Right renal pelvis (tissue), 4 donors: Measurements from ENCODE around the gene KLHL33. TPM values are rescaled to one million over a fixed set of nuclear protein-coding genes. Genes with fewer than 3 reads are reported as not detected.

Source experiments
- DNase-seq, 4 donors: peaks; one replicate each; pipeline ENCODE4 v3.0.0-alpha.2; 2013; ENCODE audit warnings: low read depth in 4 of 4, low spot score in 3 of 4, missing footprints in 1 of 4
- polyA plus RNA-seq, 4 donors: library from polyadenylated mRNA; unstranded; fragments of 120-200 nt; gene quantifications; one replicate each; pipeline ENCODE4 v1.2.1, GENCODE V29; 2013; ENCODE audit not compliant: insufficient read length in 4 of 4

KLHL33 gene
- polyA plus RNA-seq, 4 donors, result 0.30 to 0.54 (median 0.49) TPM

GRCh38 chr14:20417250-20418186 lies 18.4 kb downstream of the KLHL33 start:
- DNase-seq, result no peak

DNA sequence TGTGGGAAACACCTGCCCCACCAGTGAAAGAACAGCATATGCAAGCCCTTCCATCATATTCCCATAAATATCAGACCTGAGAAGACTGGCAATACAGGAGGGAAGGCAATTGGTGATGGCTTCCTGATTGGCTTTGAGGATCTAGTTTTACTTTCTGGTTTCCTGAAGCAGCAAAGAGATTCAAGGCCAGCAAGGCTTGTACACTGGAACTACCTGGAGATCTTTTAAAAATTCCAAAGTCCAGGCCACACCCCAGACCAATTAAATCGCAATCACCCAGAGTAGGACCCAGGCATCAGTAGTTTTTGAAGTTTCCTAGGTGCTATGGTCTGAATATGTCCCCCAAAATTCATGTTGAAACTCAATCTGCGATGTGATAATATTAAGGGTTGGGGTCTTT lies 19.7 kb downstream of the KLHL33 start:
- no peak for DNase-seq

GRCh38 chr14:20415782-20416206 lies 20.2 kb downstream of the KLHL33 start:
- no peak for DNase-seq

DNA sequence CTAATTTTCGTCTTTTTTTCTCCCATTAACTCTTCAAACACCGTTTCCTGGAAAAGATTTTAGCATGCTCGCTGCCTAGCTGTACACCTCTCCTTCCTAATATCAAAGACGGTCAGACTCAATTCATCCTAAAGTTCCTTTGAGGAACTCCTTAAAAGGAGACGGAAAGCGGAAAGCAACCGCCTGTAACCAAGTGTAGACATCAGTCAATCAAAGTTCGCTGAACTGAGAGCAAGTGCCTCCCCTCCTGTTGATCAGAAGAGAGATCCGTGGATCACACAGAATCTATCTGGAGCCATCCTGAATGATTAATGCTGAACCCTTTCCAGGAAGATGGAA lies 22.3 kb downstream of the KLHL33 start:
- no peak for DNase-seq

- DNase-seq, result peak; percentile 51 to 74 (median 66)
Observed at GRCh38 chr14:20412876-20413743, 22.9 kb downstream of the KLHL33 start, which contains the start of gene TEP1. TSS of gene TEP1 (minus strand) at chr14:20413501. CDS start at chr14:20408439, 5,062 bp downstream.

DNA sequence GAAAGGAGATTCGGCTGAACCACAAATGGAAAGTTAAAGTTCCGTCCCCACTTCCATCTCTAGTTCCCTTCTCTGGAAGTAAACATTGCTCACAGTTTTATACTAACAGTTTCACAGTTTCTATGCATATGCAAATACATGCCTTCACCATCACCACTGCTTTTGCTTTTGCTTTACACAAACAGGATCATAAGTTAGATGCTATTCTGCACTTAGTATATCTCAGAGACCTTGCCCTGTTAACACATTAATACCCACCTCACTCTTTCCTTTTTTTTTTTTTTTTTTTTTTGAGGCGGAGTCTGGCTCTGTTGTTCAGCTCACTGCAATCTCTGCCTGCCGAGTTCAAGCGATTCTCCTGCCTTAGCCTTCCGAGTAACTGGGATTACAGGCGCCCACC lies 23.6 kb downstream of the KLHL33 start:
- no peak for DNase-seq

- no peak for DNase-seq
Observed at GRCh38 chr14:20409226-20409625, 26.7 kb downstream of the KLHL33 start.

DNA sequence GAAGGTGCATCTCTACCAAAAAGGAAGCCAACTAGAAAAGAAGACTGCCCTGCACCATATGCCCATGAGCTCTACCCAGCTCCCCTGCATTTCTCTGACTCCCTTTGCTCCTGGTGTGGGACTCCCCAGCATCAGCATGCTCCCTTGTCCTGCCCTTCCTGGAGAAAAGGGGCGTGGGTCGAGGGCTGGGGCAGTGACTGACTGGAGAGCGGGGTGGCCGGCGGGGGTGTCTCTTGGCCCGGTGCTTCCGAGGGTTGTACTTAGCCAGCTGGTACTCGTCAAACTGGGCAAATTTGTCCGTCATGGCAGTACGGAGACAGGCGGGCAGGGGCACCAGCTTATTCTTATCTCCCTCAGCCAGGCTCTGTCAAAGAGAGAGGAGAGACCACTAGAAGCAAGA lies 32.4 kb downstream of the KLHL33 start:
- no peak for DNase-seq

DNA sequence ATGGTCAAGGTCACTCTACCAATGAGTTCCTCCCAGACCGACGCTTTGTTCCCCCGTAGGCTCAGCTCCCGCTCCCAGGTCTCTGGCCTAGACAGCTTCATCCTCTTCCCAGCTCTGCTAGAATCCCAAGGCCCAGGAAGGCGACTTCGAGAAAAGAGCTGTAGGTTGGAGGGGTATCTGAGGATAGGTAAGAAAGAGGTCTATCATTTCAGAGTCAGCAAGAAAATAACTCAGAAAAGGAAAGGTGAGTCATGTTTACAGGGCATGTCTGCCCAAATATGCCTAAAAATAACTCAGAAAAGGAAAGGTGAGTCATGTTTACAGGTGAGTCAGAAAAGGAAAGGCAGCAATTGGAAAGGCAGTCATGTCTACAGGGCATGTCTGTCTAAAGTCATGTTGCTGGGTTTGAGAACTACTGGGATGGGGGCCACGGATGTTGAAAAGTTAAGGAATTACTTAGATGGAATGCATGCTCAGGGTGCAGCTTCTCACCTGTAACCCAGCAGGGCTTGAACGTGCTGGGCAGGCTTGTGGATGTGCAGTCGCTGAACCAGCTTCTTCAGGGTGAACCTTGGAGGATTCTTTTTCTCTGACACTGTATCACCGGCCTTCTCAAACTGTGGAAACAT lies 34.9 kb downstream of the KLHL33 start:
- no peak for DNase-seq

DNA sequence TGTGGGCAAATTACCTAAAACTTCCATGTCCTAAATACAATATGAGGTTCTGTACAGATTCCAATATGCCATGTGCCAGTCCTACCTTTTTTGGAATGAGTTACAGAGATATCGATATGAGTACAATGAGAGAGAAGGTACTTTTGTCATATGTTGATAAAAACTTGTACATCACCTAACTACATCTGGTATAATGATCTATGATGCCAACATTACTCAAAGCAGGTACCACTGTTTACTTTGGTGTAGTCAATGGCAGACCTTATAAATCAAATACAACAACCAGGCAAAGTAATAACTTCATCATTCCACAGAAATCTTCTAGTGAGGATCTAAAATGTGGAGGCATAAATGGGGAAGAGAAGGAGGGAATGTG lies 35.4 kb downstream of the KLHL33 start:
- DNase-seq, result no peak

GRCh38 chr14:20397511-20397910 lies 38.5 kb downstream of the KLHL33 start:
- no peak for DNase-seq

- no peak for DNase-seq
Observed at GRCh38 chr14:20391505-20391904, 44.5 kb downstream of the KLHL33 start.

DNA sequence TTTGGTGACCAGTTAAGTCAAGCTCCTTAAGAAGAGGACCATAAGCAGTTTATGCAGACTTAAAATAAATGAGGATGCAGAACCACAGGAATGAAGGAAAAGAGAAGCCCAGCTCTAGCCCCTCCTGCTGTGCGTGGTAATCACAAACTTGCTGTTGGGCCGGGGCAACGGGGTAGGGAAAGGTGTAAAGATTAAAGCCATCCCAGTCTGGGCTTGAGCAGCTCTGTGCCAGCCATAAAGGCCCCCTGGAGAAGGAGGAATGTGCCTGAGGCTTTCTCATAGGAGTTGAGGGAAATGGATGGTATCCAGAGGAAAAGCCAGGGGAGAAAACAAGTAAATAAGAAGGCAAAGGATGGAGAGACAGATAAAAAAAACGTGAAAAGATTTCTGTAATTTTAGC lies 47.8 kb downstream of the KLHL33 start:
- DNase-seq, result no peak

- no peak for DNase-seq
Observed at GRCh38 chr14:20387576-20387975, 48.4 kb downstream of the KLHL33 start.

- DNase-seq, result no peak
Observed at GRCh38 chr14:20386276-20386855, 49.6 kb downstream of the KLHL33 start.

DNA sequence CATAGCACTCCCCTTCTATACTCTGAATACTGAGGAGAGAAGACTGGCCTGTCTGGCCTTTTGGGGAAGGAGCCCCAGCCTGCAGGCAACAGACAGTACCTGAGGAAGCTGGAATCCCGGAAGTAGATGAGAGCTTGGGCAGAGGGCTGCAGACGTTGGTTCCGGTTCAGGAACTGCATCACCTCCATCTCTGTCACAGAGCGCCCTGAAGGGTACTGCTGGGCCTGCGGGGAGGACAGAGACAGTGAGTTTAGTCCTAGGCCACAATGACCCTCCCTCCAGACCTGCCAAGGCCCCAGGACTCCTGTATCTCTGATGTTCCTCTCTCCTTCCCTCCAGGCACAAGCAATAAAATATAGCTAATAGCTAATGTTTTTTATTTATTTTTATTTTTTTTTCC lies 51.1 kb downstream of the KLHL33 start:
- DNase-seq, result no peak

GRCh38 chr14:20384321-20384720 lies 51.6 kb downstream of the KLHL33 start:
- DNase-seq, result no peak

DNA sequence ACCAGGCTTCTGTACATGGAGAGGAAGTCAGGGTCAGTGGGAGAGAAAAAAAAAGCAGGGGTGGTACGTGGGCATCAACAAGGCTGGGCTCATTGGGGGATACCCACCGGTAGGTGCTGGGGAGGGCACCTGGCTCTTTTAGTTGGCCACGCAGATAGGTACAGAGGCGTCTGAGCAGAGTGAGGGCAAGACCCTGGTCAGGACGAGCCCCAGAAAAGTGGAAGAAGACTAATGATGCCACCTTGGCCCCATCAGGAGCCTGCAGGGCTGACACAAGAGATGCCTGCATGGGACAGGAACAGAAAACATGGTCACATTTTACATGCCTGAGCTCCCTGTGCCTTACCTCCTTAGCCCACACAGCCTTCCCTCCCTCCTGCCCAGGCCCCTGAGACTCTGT lies 52.3 kb downstream of the KLHL33 start:
- no peak for DNase-seq

- no peak for DNase-seq
Observed at GRCh38 chr14:20383032-20383431, 52.9 kb downstream of the KLHL33 start.

DNA sequence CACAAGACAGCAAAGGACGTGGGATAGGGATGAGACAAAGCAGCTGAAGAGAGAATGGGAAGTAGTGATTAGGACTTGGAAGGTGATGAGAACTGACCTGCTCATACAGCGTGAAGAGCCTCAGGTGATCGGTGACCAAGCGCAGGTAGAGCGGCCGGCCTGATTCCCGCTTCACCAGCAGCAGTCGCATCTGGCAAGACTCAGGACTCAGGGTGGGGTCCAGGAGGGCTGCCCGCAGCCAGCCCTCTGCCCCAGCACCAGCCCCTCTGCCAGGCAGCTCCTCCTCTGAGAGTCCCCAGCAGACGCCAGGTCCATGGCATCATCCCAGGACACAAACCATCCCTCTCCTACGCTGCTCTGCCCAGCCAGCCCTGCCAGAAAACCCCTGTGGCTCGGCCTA lies 53.4 kb downstream of the KLHL33 start:
- DNase-seq, result no peak

DNA sequence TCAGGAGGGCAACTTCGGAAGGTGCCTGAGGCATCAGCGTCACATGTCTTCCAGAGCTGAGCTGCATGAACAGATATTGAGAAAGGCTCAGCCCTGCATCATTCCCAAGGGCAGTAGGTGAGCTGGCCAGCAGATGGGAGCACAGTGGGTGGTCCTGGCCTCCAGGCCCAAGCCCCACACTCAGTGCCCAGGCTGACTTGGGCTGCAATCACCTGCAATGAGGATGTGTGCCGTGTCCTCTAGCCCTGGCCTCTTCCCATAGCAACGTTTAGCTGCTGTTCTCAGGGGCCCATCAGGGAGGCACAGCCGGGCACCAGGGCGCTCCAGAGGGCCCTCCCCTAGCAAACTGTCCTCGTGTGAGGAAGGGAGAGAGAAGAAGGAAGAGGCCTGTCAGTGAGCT lies 54.6 kb downstream of the KLHL33 start:
- no peak for DNase-seq
